SK-N-MC (cell line): Measurements from ENCODE around the gene KBTBD13.

Experiments used
- EZH2 ChIP-seq: fragments of 200-600 bp; sonication (generic); IDR thresholded peaks from one replicate; pipeline ENCODE4 v1.6.1; 2017; ENCODE audit warnings: antibody characterized with exemption
- FOXP2 ChIP-seq: optimal IDR thresholded peaks from 2 replicates; pipeline ENCODE3; 2011; ENCODE audit warnings: mild to moderate bottlenecking, moderate library complexity; ENCODE audit not compliant: insufficient read depth; ENCODE audit errors: extremely low read length, control extremely low read depth
- POLR2AphosphoS5 ChIP-seq: IDR thresholded peaks from 2 replicates; pipeline ENCODE4 v1.6.1; 2012; ENCODE audit warnings: mild to moderate bottlenecking, low read depth, low read length, borderline replicate concordance

DNA sequence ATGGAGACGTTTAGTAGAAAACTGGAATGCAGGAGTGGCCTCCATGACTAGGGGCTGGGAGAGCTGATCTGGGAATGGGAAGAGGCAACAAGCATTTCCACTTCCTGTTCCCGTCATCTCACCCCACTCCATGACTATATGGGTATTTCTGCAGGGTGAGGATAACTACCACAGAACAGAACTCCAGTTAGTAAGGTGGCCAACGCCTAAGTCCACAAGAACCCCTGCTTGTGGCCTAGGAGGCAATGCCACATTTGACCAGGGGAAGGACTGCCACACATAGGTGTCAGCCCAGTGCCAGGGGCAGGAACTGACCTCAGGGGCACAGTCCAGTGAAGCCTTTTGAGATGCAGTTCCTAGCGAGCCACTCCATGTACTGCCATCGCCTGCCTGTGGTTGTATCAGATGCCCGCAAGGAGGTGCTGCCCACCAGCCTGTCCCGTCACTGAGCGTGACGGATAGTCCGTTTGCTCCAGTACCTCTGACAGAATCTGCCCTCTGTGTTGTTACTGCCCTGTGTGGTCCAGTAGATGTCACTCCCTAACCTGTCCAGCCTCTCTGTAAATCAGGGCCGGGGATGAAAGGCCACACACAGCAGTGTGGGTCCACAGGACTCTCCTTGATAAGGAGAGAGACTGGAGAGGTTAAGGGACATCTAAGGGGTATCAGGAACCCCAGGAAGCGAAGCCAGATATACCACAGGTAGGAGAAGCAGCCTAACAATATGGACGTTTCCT, 43.6 kb upstream of the KBTBD13 start:
- TF ChIP-seq EZH2 (no peak), POLR2AphosphoS5 (no peak), FOXP2 (no peak)
